NB4 (cell line): ENCODE results near the gene SLC25A18.

ENCODE experiments used
- POLR2A ChIP-seq: IDR thresholded peaks from 2 replicates; pipeline ENCODE4 v1.6.1; 2011; ENCODE audit warnings: mild to moderate bottlenecking; ENCODE audit not compliant: insufficient read length; ENCODE audit errors: extremely low read depth
- TF ChIP-seq, protein P1 (sequence below): IDR thresholded peaks from one replicate; pipeline ENCODE4 v1.5.1; 2012; ENCODE audit warnings: low read depth, low read length
- TF ChIP-seq, protein P2 (sequence below): IDR thresholded peaks from 2 replicates; pipeline ENCODE4 v1.6.1; 2011; ENCODE audit warnings: low read depth, low read length

DNA sequence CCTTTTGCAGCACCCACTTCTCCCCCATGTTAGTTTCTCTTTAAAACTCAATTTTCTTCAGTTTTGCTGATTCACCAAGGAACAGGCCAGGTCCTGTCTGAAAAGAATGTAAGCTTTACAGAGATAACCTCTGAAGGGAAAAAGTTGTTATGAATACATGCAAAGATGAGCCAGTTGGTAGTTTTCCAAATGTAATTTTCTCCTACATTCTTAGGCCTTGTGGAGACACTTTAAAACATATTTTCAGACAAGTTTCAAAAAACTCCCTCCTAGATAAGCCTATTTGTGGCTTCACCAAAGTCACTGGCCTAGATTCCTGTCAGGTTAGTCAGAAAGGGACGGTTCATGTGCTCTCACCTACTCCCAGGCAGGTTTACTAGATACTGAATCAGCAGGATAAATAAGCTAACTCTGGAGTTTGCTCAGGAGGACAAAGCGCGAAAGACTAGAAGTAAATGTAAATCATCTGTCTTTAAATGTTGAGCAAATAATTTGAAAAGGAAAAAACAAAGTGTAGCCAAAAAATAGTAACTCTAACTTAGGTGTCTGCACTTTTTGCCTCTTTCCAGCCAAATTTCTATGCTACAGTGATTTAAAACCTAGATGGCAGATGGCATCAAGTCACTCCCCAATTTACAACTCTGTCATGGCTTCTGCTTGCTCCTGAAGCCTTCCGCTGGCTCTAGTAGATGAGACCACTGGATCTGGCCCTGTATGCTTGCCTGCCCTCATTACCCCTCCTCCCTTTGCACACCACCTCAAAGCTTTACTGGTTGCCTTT, 70.1 kb downstream of the SLC25A18 start:
- no peak for TF ChIP-seq POLR2A
- TF ChIP-seq, protein P1, sequence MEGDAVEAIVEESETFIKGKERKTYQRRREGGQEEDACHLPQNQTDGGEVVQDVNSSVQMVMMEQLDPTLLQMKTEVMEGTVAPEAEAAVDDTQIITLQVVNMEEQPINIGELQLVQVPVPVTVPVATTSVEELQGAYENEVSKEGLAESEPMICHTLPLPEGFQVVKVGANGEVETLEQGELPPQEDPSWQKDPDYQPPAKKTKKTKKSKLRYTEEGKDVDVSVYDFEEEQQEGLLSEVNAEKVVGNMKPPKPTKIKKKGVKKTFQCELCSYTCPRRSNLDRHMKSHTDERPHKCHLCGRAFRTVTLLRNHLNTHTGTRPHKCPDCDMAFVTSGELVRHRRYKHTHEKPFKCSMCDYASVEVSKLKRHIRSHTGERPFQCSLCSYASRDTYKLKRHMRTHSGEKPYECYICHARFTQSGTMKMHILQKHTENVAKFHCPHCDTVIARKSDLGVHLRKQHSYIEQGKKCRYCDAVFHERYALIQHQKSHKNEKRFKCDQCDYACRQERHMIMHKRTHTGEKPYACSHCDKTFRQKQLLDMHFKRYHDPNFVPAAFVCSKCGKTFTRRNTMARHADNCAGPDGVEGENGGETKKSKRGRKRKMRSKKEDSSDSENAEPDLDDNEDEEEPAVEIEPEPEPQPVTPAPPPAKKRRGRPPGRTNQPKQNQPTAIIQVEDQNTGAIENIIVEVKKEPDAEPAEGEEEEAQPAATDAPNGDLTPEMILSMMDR = no peak
- TF ChIP-seq, protein P2, sequence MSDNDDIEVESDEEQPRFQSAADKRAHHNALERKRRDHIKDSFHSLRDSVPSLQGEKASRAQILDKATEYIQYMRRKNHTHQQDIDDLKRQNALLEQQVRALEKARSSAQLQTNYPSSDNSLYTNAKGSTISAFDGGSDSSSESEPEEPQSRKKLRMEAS = no peak
